Muscle of arm (tissue), 12 donors: ENCODE data around the gene SAC3D1. TPM values are rescaled to one million over a fixed set of nuclear protein-coding genes. Genes with fewer than 3 reads are reported as not detected.

Source experiments
- DNase-seq: peaks from one replicate; pipeline ENCODE4 v3.0.0-alpha.2; 2013
- polyA plus RNA-seq, 12 donors: library from polyadenylated mRNA; unstranded; fragments of 120-200 nt; gene quantifications; one replicate each; pipeline ENCODE4 v1.2.1, GENCODE V29; 2013; ENCODE audit not compliant: insufficient read length in 12 of 12

SAC3D1 gene
- polyA plus RNA-seq, 12 donors, result 7.7 to 19.5 (median 10.4) TPM; not detected in 1

DNA sequence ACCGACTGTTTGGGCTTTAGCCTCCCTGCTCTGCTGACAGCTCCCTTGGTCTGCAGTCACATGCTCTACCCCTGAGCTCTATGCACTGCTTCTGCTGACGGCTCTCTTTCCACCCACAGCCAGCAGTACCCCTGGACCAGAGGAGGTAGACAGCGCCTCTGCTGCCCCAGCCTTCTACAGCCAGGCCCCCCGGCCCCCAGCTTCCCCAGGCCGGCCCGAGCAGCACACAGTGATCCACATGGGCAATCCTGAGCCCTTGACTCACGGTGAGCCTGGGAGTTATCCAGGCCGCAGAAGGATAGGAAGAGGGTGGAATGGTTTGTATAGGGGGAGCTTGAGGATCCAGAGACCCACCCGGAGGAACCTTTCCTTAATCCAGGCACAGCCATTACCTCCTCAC lies 45.8 kb downstream of the SAC3D1 start:
- no peak for DNase-seq

DNA sequence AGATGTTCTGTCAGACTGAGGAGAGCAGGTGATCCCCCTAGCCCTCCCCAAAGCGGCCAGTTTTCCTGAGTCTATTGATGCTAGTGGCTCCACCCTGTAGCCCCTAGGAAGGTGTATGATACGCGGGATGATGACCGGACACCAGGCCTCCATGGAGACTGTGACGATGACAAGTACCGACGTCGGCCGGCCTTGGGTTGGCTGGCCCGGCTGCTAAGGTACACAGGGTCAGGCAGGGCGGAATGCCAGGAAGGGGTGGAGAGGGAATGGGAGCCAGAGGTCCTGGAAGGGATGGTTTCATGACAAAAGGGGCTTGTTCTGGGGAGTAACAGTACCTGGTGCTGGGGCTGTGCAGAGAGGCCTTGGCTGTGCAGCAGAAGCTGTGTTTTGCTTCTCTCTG lies 46.2 kb downstream of the SAC3D1 start:
- DNase-seq, result no peak

DNA sequence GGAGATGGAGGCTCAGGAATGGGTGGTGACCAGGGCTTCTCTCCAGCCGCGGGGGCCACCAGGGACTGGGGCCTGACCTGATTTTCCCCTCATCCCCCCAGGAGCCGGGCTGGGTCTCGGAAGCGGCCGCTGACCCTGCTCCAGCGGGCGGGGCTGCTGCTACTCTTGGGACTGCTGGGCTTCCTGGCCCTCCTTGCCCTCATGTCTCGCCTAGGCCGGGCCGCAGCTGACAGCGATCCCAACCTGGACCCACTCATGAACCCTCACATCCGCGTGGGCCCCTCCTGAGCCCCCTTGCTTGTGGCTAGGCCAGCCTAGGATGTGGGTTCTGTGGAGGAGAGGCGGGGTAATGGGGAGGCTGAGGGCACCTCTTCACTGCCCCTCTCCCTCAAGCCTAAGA lies 46.8 kb downstream of the SAC3D1 start:
- no peak for DNase-seq

DNA sequence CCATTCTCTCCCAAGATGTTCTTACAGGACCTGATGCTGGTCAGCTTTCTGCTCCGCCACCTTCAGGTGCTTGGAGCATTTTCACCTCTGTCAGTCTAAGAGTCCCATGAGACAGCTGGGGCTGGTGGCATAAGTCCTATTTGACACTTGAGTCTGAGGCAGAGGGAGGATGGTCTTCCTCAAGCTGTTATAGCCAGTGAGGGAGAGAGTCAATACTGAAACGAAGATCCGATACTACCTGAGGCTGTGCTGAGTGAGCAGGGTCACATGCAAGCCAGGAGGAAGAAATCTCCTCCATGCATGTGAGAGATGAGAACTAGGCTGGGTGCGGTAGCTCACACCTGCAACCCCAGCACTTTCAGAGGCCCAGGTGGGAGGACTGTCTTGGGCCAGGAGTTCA lies 48.6 kb downstream of the SAC3D1 start:
- DNase-seq, result no peak

DNA sequence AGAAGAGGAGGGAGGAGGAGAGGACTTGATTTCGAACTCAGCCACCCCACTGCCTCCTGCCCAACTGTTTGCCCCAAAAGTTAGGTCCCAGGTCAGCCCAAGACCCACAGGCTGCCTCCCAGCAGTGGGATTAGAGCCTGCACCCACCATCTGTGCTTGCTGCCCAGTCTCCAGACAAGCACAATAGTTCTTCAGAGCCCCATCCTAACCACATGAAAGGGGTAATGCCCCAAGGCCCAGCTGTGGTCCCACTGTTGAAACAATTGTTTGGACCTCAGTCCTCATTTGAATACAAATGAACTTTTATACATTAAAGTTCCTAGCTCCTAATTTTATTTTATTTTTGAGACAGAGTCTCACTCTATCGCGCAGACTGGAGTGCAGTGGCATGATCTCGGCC lies 49.6 kb downstream of the SAC3D1 start:
- DNase-seq, result no peak

Other genes starting within 250 kb of the SAC3D1 start
- gene MAP4K2, start 238.0 kb upstream of the SAC3D1 start, polyA plus RNA-seq, result 10 to 100 TPM in 7 of 12 donors, 1 to 10 TPM in 4, not detected in 1; 6.5 to 23.7 (median 10.8) TPM
- gene MEN1, start 230.7 kb upstream of the SAC3D1 start, polyA plus RNA-seq, result 10 to 100 TPM in 11 of 12 donors, not detected in 1; 15.8 to 56.3 (median 20.1) TPM
- gene CDC42BPG, start 196.6 kb upstream of the SAC3D1 start, polyA plus RNA-seq, result 1 to 10 TPM in 5 of 12 donors, under 1 TPM in 6, not detected in 1; 0.40 to 8.6 (median 0.84) TPM
- 100 to 1,000 TPM in 5 of 12 donors, 10 to 100 TPM in 7; 64.6 to 363 (median 85.9) TPM for gene EHD1, start 162.6 kb upstream of the SAC3D1 start, polyA plus RNA-seq
- gene ATG2A, start 124.0 kb upstream of the SAC3D1 start, polyA plus RNA-seq, result 10 to 100 TPM in 6 of 12 donors, 1 to 10 TPM in 5, not detected in 1; 7.9 to 25.2 (median 10.0) TPM
- gene PPP2R5B, start 116.5 kb upstream of the SAC3D1 start, polyA plus RNA-seq, result 10 to 100 TPM in 9 of 12 donors, 1 to 10 TPM in 2, not detected in 1; 9.6 to 14.2 (median 12.3) TPM
- gene GPHA2, start 105.3 kb upstream of the SAC3D1 start, polyA plus RNA-seq, result under 1 TPM in 2 of 12 donors, not detected in 10; 0.30 to 0.39 TPM
- gene MAJIN, start 69.1 kb upstream of the SAC3D1 start, polyA plus RNA-seq, result not detected
- gene BATF2, start 44.2 kb upstream of the SAC3D1 start, polyA plus RNA-seq, result 1 to 10 TPM in 3 of 12 donors, under 1 TPM in 7, not detected in 2; 0.40 to 1.3 (median 0.79) TPM
- 100 to 1,000 TPM in 1 of 12 donors, 10 to 100 TPM in 10, not detected in 1; 59.8 to 130 (median 72.3) TPM for gene ARL2, start 27.1 kb upstream of the SAC3D1 start, polyA plus RNA-seq
- 10 to 100 TPM in 11 of 12 donors, not detected in 1; 16.1 to 28.5 (median 20.4) TPM for gene SNX15, start 13.8 kb upstream of the SAC3D1 start, polyA plus RNA-seq
- gene NAALADL1, start 17.3 kb downstream of the SAC3D1 start, polyA plus RNA-seq, result 10 to 100 TPM in 2 of 12 donors, 1 to 10 TPM in 9, not detected in 1; 5.1 to 26.1 (median 7.8) TPM
- 10 to 100 TPM in 6 of 12 donors, 1 to 10 TPM in 5, not detected in 1; 7.1 to 15.8 (median 11.0) TPM for gene CDCA5, start 42.8 kb downstream of the SAC3D1 start, polyA plus RNA-seq
- gene ZFPL1, start 43.0 kb downstream of the SAC3D1 start, polyA plus RNA-seq, result 10 to 100 TPM in 11 of 12 donors, not detected in 1; 17.1 to 37.9 (median 21.0) TPM
- 100 to 1,000 TPM in 4 of 12 donors, 10 to 100 TPM in 7, not detected in 1; 83.5 to 141 (median 95.8) TPM for gene VPS51, start 55.0 kb downstream of the SAC3D1 start, polyA plus RNA-seq
- 10 to 100 TPM in 7 of 12 donors, 1 to 10 TPM in 4, not detected in 1; 6.1 to 59.2 (median 11.3) TPM for gene TM7SF2, start 70.7 kb downstream of the SAC3D1 start, polyA plus RNA-seq
- 1 to 10 TPM in 10 of 12 donors, not detected in 2; 2.6 to 6.6 (median 3.7) TPM for gene ZNHIT2, start 76.5 kb downstream of the SAC3D1 start, polyA plus RNA-seq
- gene FAU, start 80.9 kb downstream of the SAC3D1 start, polyA plus RNA-seq, result 100 to 1,000 TPM in 11 of 12 donors, not detected in 1; 680 to 974 (median 806) TPM
- gene MRPL49, start 81.1 kb downstream of the SAC3D1 start, polyA plus RNA-seq, result 10 to 100 TPM in 11 of 12 donors, not detected in 1; 22.3 to 45.7 (median 25.1) TPM
- 10 to 100 TPM in 11 of 12 donors, not detected in 1; 36.7 to 53.3 (median 45.5) TPM for gene SYVN1, start 93.3 kb downstream of the SAC3D1 start, polyA plus RNA-seq
- gene SPDYC, start 129.0 kb downstream of the SAC3D1 start, polyA plus RNA-seq, result under 1 TPM in 1 of 12 donors, not detected in 11; 0.17 TPM
- 100 to 1,000 TPM in 2 of 12 donors, 10 to 100 TPM in 9, not detected in 1; 64.7 to 140 (median 73.6) TPM for gene CAPN1, start 140.7 kb downstream of the SAC3D1 start, polyA plus RNA-seq
- 10 to 100 TPM in 11 of 12 donors, not detected in 1; 30.7 to 52.6 (median 39.3) TPM for gene POLA2, start 220.8 kb downstream of the SAC3D1 start, polyA plus RNA-seq